ENCODE measurements around the gene CABP7. TPM values are rescaled to one million over a fixed set of nuclear protein-coding genes. Genes with fewer than 3 reads are reported as not detected.

Gene CABP7
- total RNA-seq, 1 experiment from 2014 or later = 2.1 TPM

GRCh38 chr22:29684244-29684643 is 35.6 kb upstream of the CABP7 start:
- no peaks in the 10 kb centered on the region for H3K4me1 ChIP-seq (ENCODE audit: control insufficient read depth, insufficient read depth, low read length)
- BruUV-seq (replicated peaks) = no TSS peak
- intact Hi-C loops (cut with micrococcal nuclease; ENCODE audit: unreplicated experiment) (no loop called here), in situ Hi-C loops (cut with HindIII; ENCODE audit: low pct_unique_long_range_greater_than_20kb, low sequenced_read_pairs) (no loop called here)
- ATAC-seq (no peak), DNase-seq (ENCODE audit: low read depth, low spot score) (no peak)
- H3K9me3 ChIP-seq (ENCODE audit: control insufficient read depth, insufficient read depth, low read depth, low read length) = no peaks in the 10 kb centered on the region
- H3K36me3 ChIP-seq (ENCODE audit: control insufficient read depth, insufficient read depth, low read length) = peaks cover 14% of the 10 kb centered on the region; the same call in 1 of the 2 replicates
- H3K4me3 ChIP-seq (ENCODE audit: low read depth in 2 of 2, low read length in 2 of 2) = no peak overlapping the region
- ChIA-PET POLR2A (no interaction called here), CTCF (interaction anchor here (0.6 kb wide), 1 partner anchor 88 kb away, joined by 11 read pairs; no protein-coding TSS in a partner anchor)
- no peaks in the 10 kb centered on the region for H3K27me3 ChIP-seq (ENCODE audit: control insufficient read depth, insufficient read depth, low read length)
- TF ChIP-seq POLR2AphosphoS5 (IDR thresholded peaks at IDR 0.05; ENCODE audit: low read depth, low read length) (no peak), REST (IDR thresholded peaks at IDR 0.05; ENCODE audit: insufficient read depth in 1 of 2, low read depth in 2 of 2, low read length in 1 of 2) (no peak)
- H3K27ac ChIP-seq (ENCODE audit: low read length) = no peak overlapping the region

GRCh38 chr22:29689206-29689879 is 30.5 kb upstream of the CABP7 start:
- H3K4me1 ChIP-seq (ENCODE audit: control insufficient read depth, insufficient read depth, low read length) = no peaks in the 10 kb centered on the region; the same call in 1 of the 2 replicates
- in situ Hi-C loops (cut with HindIII; ENCODE audit: low pct_unique_long_range_greater_than_20kb, low sequenced_read_pairs) (no loop called here), intact Hi-C loops (cut with micrococcal nuclease; ENCODE audit: unreplicated experiment) (no loop called here)
- H3K27ac ChIP-seq (ENCODE audit: low read length) = no peak overlapping the region
- H3K4me3 ChIP-seq (ENCODE audit: low read depth in 2 of 2, low read length in 2 of 2) = no peak overlapping the region
- no peak for DNase-seq (ENCODE audit: low read depth, low spot score)
- peaks cover under 1% of the 10 kb centered on the region; the same call in 1 of the 2 replicates for H3K36me3 ChIP-seq (ENCODE audit: control insufficient read depth, insufficient read depth, low read length)
- TF ChIP-seq CTCF (IDR thresholded peaks at IDR 0.05) = no peak
- no peak for TF ChIP-seq TCF7L2 (IDR thresholded peaks at IDR 0.05; ENCODE audit: low read depth, low read length)
- no peak for TF ChIP-seq POLR2AphosphoS5 (IDR thresholded peaks at IDR 0.05; ENCODE audit: low read depth, low read length)
- no peak for TF ChIP-seq SIN3A (IDR thresholded peaks at IDR 0.05; ENCODE audit: borderline replicate concordance, insufficient read depth, low read depth, low read length)
- no peak for TF ChIP-seq REST (IDR thresholded peaks at IDR 0.05; ENCODE audit: insufficient read depth in 1 of 2, low read depth in 2 of 2, low read length in 1 of 2)
- ATAC-seq = no peak
- no peaks in the 10 kb centered on the region for H3K27me3 ChIP-seq (ENCODE audit: control insufficient read depth, insufficient read depth, low read length)
- no peaks in the 10 kb centered on the region for H3K9me3 ChIP-seq (ENCODE audit: control insufficient read depth, insufficient read depth, low read depth, low read length)
- no TSS peak for BruUV-seq (replicated peaks)
- ChIA-PET CTCF (interaction anchor here (0.6 to 0.7 kb wide), 2 partner anchors 159 to 399 kb away, joined by 3 to 11 read pairs; no protein-coding TSS in a partner anchor), POLR2A (interaction anchor here (0.6 kb wide), 1 partner anchor 12 kb away, joined by 5 read pairs; no protein-coding TSS in a partner anchor)

Data from Panc1 (cell line).